Kidney (tissue), 14 donors: ENCODE data around the gene RAD51B. TPM values are rescaled to one million over a fixed set of nuclear protein-coding genes. Genes with fewer than 3 reads are reported as not detected.

Source experiments
- DNase-seq, 5 donors: peaks; one replicate each; pipeline ENCODE4 v3.0.0-alpha.2; 2013 to 2020
- FAIRE-seq: peaks from 2 replicates; lab custom pipeline; 2012; peaks lifted over from hg19 to GRCh38; lab: Jason Lieb, UNC
- H3K27ac ChIP-seq, 2 donors: one replicate each; pipeline ENCODE4 v1.7.0; 2013; ENCODE audit warnings: low read depth in 2 of 2, low read length in 2 of 2, inconsistent platforms in 1 of 2
- H3K27me3 ChIP-seq: one replicate; pipeline ENCODE4 v1.7.1; 2013; ENCODE audit warnings: low read length, inconsistent platforms; ENCODE audit not compliant: control insufficient read depth, insufficient read depth
- H3K36me3 ChIP-seq, 3 donors: one replicate each; pipeline versions ENCODE4 v1.7.0 to v1.7.1; 2013; ENCODE audit warnings: low read length in 3 of 3, control low read depth in 1 of 3, inconsistent platforms in 1 of 3; ENCODE audit not compliant: insufficient read depth in 3 of 3, control insufficient read depth in 2 of 3
- H3K4me1 ChIP-seq, 3 donors: one replicate each; pipeline versions ENCODE4 v1.7.0 to v1.7.1; 2013; ENCODE audit warnings: low read length in 3 of 3, inconsistent platforms in 1 of 3, low read depth in 1 of 3; ENCODE audit not compliant: control insufficient read depth in 2 of 3, insufficient read depth in 2 of 3
- H3K4me3 ChIP-seq, 3 donors: one replicate each; pipeline versions ENCODE4 v1.7.0 to v1.8.1; 2013; ENCODE audit warnings: low read length in 3 of 3, control low read depth in 1 of 3, inconsistent platforms in 1 of 3
- H3K9ac ChIP-seq, 3 donors: one replicate each; pipeline versions ENCODE4 v1.7.0 to v1.7.1; 2013; ENCODE audit warnings: low read length in 3 of 3, control low read depth in 1 of 3, inconsistent platforms in 1 of 3
- H3K9me3 ChIP-seq, 3 donors: one replicate each; pipeline versions ENCODE4 v1.7.0 to v1.7.1; 2013; ENCODE audit warnings: low read length in 3 of 3, control low read depth in 1 of 3, inconsistent platforms in 1 of 3; ENCODE audit not compliant: control insufficient read depth in 2 of 3, insufficient read depth in 1 of 3
- intact Hi-C: fragments of 100-400 bp; cut with DNase I; formaldehyde crosslinking; loops from one replicate; pipeline ENCODE4 v1.11.1; 2022
- polyA plus RNA-seq: library from polyadenylated mRNA; stranded (reverse); fragments of 350-450 nt; fragmentation: Illumina TruSeq; extraction: RNeasy Lipid Tissue Mini Kit (QIAGEN cat#74804); gene quantifications from one replicate; pipeline ENCODE4 v1.2.3, GENCODE V29; 2014; ENCODE audit warnings: low read depth, low replicate concordance; ENCODE audit not compliant: insufficient read depth
- total RNA-seq: library from RNA; stranded (reverse); fragmentation: NEBNext Ultra II Directional; extraction: Animal tissue kit (Norgen Biotek cat#: 25700); gene quantifications from one replicate; pipeline ENCODE4 v1.2.1, GENCODE V29; 2021
- TF ChIP-seq, protein P1 (sequence below): IDR thresholded peaks from 3 replicates; pipeline ENCODE4 v1.5.1; 2012; ENCODE audit warnings: mild to moderate bottlenecking, moderate library complexity, borderline replicate concordance; ENCODE audit not compliant: insufficient read depth; ENCODE audit errors: extremely low read depth
- donor health status: control.
- donor health status: control.
- donor health status: control.
- donor health status: control.
- donor health status: control.
- donor health status: DM: yes; HTN: yes; CAD: no.
- donor health status: Normal renal cell carcinoma (clear cell type).

Gene RAD51B
- total and polyA plus RNA-seq, 2 donors from 2014 or later, result 6.9 to 18.0 TPM

DNA sequence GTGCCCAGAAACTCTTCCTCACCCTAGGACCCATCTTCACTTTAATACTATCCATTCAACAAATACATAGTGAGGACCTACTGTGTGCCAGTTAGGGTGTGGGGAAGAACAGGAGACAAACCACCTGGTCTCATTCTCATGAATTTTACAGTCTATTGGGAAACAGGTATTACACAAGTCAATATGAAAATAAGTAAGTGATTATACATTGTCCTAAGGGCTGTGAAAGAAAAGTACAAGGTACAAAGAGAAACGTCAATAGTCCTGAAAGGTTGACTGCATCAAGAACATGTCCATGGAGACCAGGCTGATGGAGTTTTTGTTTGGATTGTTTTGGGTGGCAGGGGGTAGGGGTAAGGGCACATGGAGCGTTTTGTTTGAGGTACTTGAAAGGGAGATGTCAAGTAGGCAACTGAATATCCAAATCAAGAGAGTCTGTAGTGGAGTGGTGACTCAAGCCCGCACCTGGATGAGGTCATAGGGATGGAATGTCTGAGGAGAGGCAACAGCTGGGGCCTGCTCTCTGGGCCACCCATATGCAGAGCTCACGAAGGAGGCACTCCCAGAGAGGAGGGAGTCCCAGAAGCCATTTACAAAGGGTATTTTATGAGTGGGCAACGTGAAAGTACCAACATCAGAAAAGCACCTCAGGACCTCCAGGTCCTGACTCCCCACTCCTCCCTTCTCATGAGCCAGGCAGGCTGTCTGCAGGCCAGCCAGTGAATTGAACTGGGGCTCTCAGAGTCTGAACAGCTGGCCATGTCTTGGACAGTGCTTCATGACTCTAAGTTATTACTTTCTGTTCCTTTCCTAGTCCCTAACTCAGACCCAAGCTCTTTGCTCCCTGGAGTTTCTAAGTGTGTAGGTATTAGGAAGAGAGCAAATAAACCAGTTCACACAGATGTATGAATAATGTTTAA lies 701.3 kb downstream of the RAD51B start:
- intact Hi-C loops, result no loop called here
- Histone ChIP-seq H3K4me3 (no peak overlapping the region), H3K27me3 (no peaks in the 10 kb centered on the region), H3K4me1 (peaks cover 24 to 63% (median 27%) of the 10 kb centered on the region in 3 donors), H3K9ac (peak overlapping the region in 1 of 3 donors; percentile 36), H3K36me3 (no peaks in the 10 kb centered on the region), H3K9me3 (no peaks in the 10 kb centered on the region), H3K27ac (peak overlapping the region; percentile 26 to 74)
- TF ChIP-seq, protein P1, sequence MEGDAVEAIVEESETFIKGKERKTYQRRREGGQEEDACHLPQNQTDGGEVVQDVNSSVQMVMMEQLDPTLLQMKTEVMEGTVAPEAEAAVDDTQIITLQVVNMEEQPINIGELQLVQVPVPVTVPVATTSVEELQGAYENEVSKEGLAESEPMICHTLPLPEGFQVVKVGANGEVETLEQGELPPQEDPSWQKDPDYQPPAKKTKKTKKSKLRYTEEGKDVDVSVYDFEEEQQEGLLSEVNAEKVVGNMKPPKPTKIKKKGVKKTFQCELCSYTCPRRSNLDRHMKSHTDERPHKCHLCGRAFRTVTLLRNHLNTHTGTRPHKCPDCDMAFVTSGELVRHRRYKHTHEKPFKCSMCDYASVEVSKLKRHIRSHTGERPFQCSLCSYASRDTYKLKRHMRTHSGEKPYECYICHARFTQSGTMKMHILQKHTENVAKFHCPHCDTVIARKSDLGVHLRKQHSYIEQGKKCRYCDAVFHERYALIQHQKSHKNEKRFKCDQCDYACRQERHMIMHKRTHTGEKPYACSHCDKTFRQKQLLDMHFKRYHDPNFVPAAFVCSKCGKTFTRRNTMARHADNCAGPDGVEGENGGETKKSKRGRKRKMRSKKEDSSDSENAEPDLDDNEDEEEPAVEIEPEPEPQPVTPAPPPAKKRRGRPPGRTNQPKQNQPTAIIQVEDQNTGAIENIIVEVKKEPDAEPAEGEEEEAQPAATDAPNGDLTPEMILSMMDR, result no peak
- DNase-seq (peak; percentile 67 to 85 (median 69)), FAIRE-seq (no peak)

GRCh38 chr14:68521557-68521901 lies 702.0 kb downstream of the RAD51B start:
- peak in 1 of 5 donors; percentile 25 for DNase-seq
- Histone ChIP-seq H3K9me3 (no peaks in the 10 kb centered on the region), H3K9ac (peak overlapping the region in 1 of 3 donors; percentile 36), H3K27me3 (no peaks in the 10 kb centered on the region), H3K36me3 (no peaks in the 10 kb centered on the region), H3K4me1 (peaks cover 25 to 69% (median 31%) of the 10 kb centered on the region in 3 donors), H3K27ac (peak overlapping the region; percentile 26 to 74), H3K4me3 (no peak overlapping the region)
- intact Hi-C loops, result no loop called here
- no peak for FAIRE-seq
- TF ChIP-seq, protein P1, result no peak

DNA sequence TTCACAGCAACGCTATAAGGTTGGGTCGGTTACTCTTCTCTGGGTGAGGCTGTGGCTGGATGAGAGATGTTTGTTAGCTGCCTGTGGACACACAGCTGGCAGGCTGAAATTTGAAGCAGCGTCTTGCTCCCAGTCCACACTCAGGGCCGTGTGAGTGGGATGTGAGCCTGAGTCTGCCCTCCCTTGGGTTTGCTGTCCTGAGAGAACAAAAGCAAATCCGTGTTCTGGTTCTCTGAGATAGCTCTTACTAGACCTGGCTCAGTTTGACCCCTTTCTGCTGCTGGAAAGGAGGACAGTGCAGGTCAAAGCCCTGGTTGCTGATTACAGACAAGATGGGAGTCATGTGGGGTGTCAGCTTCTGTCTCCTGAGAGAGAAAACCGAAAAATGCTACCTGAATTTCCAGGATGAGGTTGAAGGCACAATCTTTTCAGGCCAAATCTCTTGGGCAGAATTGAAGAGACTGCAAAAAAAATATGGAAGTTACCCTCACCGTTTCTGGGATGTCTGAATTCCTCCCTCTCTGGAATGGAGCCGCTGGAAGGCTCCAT lies 702.5 kb downstream of the RAD51B start:
- TF ChIP-seq, protein P1, result no peak
- Histone ChIP-seq H3K9ac (peak overlapping the region in 1 of 3 donors; percentile 36), H3K4me1 (peaks cover 26 to 71% (median 35%) of the 10 kb centered on the region in 3 donors), H3K27me3 (no peaks in the 10 kb centered on the region), H3K27ac (peak overlapping the region; percentile 29 to 33), H3K4me3 (no peak overlapping the region), H3K36me3 (no peaks in the 10 kb centered on the region), H3K9me3 (no peaks in the 10 kb centered on the region)
- FAIRE-seq, result no peak
- DNase-seq, result peak in 4 of 5 donors; percentile 10 to 38 (median 25)
- intact Hi-C loops, result no loop called here
